A549 (cell line): Measurements from ENCODE around the gene LAMA3. TPM values are rescaled to one million over a fixed set of nuclear protein-coding genes. Genes with fewer than 3 reads are reported as not detected.

Experiments
- ATAC-seq, 2 experiments: fragments of 200-7000 bp in 1 of 2; fragments of >200 bp in 1 of 2; cut with Nextera tagmentation in 1 of 2; cut with Tn5 transposase in 1 of 2; 3 replicates each; pipeline versions ENCODE4 v1.8.0 to v1.9.1; 2018 to 2020; ENCODE audit warnings: mild to moderate bottlenecking in 1 of 2, moderate library complexity in 1 of 2
- CTCF ChIA-PET: fragments of 300-600 bp; sonication (Branson Sonifier 250); formaldehyde crosslinking; extraction: SDS; loops from one replicate; lab custom pipeline; 2021; ENCODE audit warnings: antibody characterized with exemption, inconsistent platforms; lab: Yijun Ruan, JAX
- POLR2A ChIA-PET: fragments of 350-600 bp; formaldehyde crosslinking; extraction: SDS; loops from one replicate; lab custom pipeline; 2021; ENCODE audit warnings: antibody characterized with exemption, inconsistent platforms; lab: Yijun Ruan, JAX
- DNase-seq, 2 experiments: peaks; one replicate each; pipeline versions ENCODE4 v3.0.0 to v3.0.0-alpha.2; 2011 to 2016; ENCODE audit warnings: low read depth in 1 of 2, low spot score in 1 of 2
- FAIRE-seq: peaks from 2 replicates; lab custom pipeline; 2011; peaks lifted over from hg19 to GRCh38; lab: Jason Lieb, UNC
- H3K27ac ChIP-seq, 2 experiments: fragments of >200 bp; sonication (Bioruptor Twin); formaldehyde crosslinking; 3 replicates each; pipeline ENCODE4 v1.5.1; 2016 to 2017
- H3K4me1 ChIP-seq: fragments of >200 bp; sonication (Bioruptor Twin); formaldehyde crosslinking; 3 replicates; pipeline ENCODE4 v1.6.1; 2016
- H3K4me2 ChIP-seq: fragments of >200 bp; sonication (Bioruptor Twin); formaldehyde crosslinking; 3 replicates; pipeline ENCODE4 v1.6.1; 2016
- H3K4me3 ChIP-seq: fragments of >200 bp; sonication (Bioruptor Twin); formaldehyde crosslinking; 3 replicates; pipeline ENCODE4 v1.5.1; 2016
- H3K9me3 ChIP-seq: fragments of >200 bp; sonication (Bioruptor Twin); formaldehyde crosslinking; 3 replicates; pipeline ENCODE4 v1.6.1; 2016
- CBX8 ChIP-seq: fragments of 200-600 bp; sonication (generic); IDR thresholded peaks from 2 replicates; pipeline ENCODE4 v1.6.1; 2016
- CEBPB ChIP-seq, 2 experiments: fragments of >200 bp in 1 of 2; sonication (Bioruptor Twin) in 1 of 2; formaldehyde crosslinking in 1 of 2; IDR thresholded peaks; 2 replicates each; pipeline ENCODE4 v1.6.1; 2012 to 2016
- EHMT2 ChIP-seq: fragments of 200-600 bp; sonication (generic); IDR thresholded peaks from 2 replicates; pipeline ENCODE4 v1.6.1; 2016; ENCODE audit warnings: antibody characterized with exemption, low read depth, mild to moderate bottlenecking, moderate library complexity
- EP300 ChIP-seq, 2 experiments: fragments of >200 bp; sonication (Bioruptor Twin); formaldehyde crosslinking; IDR thresholded peaks; 2 replicates in 1 of 2; 3 replicates in 1 of 2; pipeline ENCODE4 v1.6.1; 2016 to 2017
- FOXS1 ChIP-seq: fragments of 250-450 bp; sonication (Bioruptor Pico); IDR thresholded peaks from 2 replicates; pipeline ENCODE4 v1.5.0; 2020; ENCODE audit warnings: mild to moderate bottlenecking, moderate library complexity
- HOXA7 ChIP-seq: fragments of 250-450 bp; sonication (Bioruptor Pico); IDR thresholded peaks from 2 replicates; pipeline ENCODE4 v1.5.0; 2020; ENCODE audit warnings: mild to moderate bottlenecking, moderate library complexity
- JUN ChIP-seq, 2 experiments: fragments of >200 bp; sonication (Bioruptor Twin); formaldehyde crosslinking; IDR thresholded peaks; 2 replicates in 1 of 2; 3 replicates in 1 of 2; pipeline ENCODE4 v1.6.1; 2016 to 2017
- MAFK ChIP-seq: fragments of 450-650 bp; IDR thresholded peaks from 2 replicates; pipeline ENCODE4 v1.6.1; 2014; ENCODE audit not compliant: partially characterized antibody
- NR3C1 ChIP-seq: fragments of >200 bp; sonication (Bioruptor Twin); formaldehyde crosslinking; IDR thresholded peaks from 3 replicates; pipeline ENCODE4 v1.6.1; 2017
- POLR2A ChIP-seq: IDR thresholded peaks from 2 replicates; pipeline ENCODE4 v1.6.1; 2012; ENCODE audit warnings: mild to moderate bottlenecking, low read length
- RAD21 ChIP-seq, 2 experiments: fragments of >200 bp in 1 of 2; sonication (Bioruptor Twin) in 1 of 2; formaldehyde crosslinking in 1 of 2; IDR thresholded peaks in 1 of 2; conservative IDR thresholded peaks in 1 of 2; 2 replicates in 1 of 2; 3 replicates in 1 of 2; pipeline ENCODE4 v1.6.1; 2012 to 2018; ENCODE audit warnings: inconsistent platforms in 1 of 2
- TP53 ChIP-seq: fragments of 250-450 bp; sonication (Bioruptor Pico); IDR thresholded peaks from 2 replicates; pipeline ENCODE4 v1.5.0; 2021; ENCODE audit warnings: mild to moderate bottlenecking, moderate library complexity
- WGBS: methylation state at CpG from one replicate; pipeline ENCODE4 v1.1.6; 2017; ENCODE audit errors: missing lambda C conversion rate; 5-methylcytosine and 5-hydroxymethylcytosine counted together
- polyA plus RNA-seq, 4 experiments: library from polyadenylated mRNA; depleted of rRNA in 3 of 4; stranded (reverse); fragments of >200 nt; fragmentation: RNase III in 1 of 4; extraction: RNeasy Plus Mini Kit Qiagen cat#74134 plus additional on column Dnase treatment in 1 of 4; gene quantifications; 2 replicates in 3 of 4; 3 replicates in 1 of 4; pipeline ENCODE4 v1.2.3, GENCODE V29; 2011 to 2017
- TF ChIP-seq, protein P1 (sequence below): fragments of >200 bp; sonication (Bioruptor Twin); formaldehyde crosslinking; IDR thresholded peaks from 3 replicates; pipeline ENCODE4 v1.6.1; 2016
- TF ChIP-seq, protein P2 (sequence below): fragments of 450-650 bp; IDR thresholded peaks from 2 replicates; pipeline ENCODE4 v1.6.1; 2014; ENCODE audit warnings: antibody characterized with exemption
- TF ChIP-seq, protein P3 (sequence below): IDR thresholded peaks from 2 replicates; pipeline ENCODE4 v1.6.1; 2012
- TF ChIP-seq, protein P4 (sequence below): IDR thresholded peaks from 2 replicates; pipeline ENCODE4 v1.6.1; 2012
- TF ChIP-seq, protein P5 (sequence below): fragments of >200 bp; sonication (Bioruptor Twin); formaldehyde crosslinking; IDR thresholded peaks from 3 replicates; pipeline ENCODE4 v1.5.1; 2016
- TF ChIP-seq, protein P6 (sequence below): IDR thresholded peaks from 2 replicates; pipeline ENCODE4 v1.6.1; 2012; ENCODE audit warnings: low read depth, borderline replicate concordance
- TF ChIP-seq, protein P7 (sequence below): fragments of 250-450 bp; sonication (Bioruptor Pico); IDR thresholded peaks from 2 replicates; pipeline ENCODE4 v1.5.0; 2021; ENCODE audit warnings: mild to moderate bottlenecking, moderate library complexity, borderline replicate concordance

The LAMA3 gene
- polyA plus RNA-seq, 2 of the 4 experiments (the other 2 are of a cell fraction), result 18.2 to 31.0 TPM

DNA sequence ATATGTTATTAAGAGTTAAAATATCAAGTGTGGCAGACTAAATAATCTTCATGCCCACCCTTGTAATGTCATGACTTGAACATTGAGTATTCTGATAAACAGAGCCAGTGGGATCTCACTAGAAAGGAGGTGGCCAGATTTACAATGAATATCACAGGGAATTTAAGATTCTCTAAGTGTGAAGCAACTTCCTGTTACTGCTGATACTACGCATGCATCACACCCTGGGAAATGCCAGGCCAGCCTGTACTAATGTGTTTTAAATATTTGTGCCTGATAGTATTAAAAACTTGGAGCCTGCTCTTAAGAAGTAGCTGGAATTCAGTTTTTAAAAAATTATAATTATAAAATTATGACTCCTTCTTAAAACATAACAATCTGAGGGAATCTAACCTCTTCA, 148.3 kb downstream of the LAMA3 start:
- POLR2A ChIA-PET, result no interaction called here
- CTCF ChIA-PET, result interaction anchor here (1.0 kb wide), 1 partner anchor 124 kb away, joined by 3 read pairs; no protein-coding TSS in a partner anchor
- Histone ChIP-seq H3K4me1 (no peaks in the 10 kb centered on the region), H3K27ac (no peak overlapping the region), H3K9me3 (no peaks in the 10 kb centered on the region), H3K4me3 (no peak overlapping the region), H3K4me2 (no peak overlapping the region)
- DNase-seq (no peak), ATAC-seq (no peak), FAIRE-seq (no peak)
- WGBS, result 95% methylated on average over 1 of the region's 1 CpG
- TF ChIP-seq FOXS1, result no peak
- TF ChIP-seq, protein P1, sequence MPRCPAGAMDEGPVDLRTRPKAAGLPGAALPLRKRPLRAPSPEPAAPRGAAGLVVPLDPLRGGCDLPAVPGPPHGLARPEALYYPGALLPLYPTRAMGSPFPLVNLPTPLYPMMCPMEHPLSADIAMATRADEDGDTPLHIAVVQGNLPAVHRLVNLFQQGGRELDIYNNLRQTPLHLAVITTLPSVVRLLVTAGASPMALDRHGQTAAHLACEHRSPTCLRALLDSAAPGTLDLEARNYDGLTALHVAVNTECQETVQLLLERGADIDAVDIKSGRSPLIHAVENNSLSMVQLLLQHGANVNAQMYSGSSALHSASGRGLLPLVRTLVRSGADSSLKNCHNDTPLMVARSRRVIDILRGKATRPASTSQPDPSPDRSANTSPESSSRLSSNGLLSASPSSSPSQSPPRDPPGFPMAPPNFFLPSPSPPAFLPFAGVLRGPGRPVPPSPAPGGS, result no peak
- TF ChIP-seq TP53 (CRISPR knock-in tag), result no peak
- TF ChIP-seq, protein P2, sequence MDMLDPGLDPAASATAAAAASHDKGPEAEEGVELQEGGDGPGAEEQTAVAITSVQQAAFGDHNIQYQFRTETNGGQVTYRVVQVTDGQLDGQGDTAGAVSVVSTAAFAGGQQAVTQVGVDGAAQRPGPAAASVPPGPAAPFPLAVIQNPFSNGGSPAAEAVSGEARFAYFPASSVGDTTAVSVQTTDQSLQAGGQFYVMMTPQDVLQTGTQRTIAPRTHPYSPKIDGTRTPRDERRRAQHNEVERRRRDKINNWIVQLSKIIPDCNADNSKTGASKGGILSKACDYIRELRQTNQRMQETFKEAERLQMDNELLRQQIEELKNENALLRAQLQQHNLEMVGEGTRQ, result no peak
- TF ChIP-seq, protein P3, sequence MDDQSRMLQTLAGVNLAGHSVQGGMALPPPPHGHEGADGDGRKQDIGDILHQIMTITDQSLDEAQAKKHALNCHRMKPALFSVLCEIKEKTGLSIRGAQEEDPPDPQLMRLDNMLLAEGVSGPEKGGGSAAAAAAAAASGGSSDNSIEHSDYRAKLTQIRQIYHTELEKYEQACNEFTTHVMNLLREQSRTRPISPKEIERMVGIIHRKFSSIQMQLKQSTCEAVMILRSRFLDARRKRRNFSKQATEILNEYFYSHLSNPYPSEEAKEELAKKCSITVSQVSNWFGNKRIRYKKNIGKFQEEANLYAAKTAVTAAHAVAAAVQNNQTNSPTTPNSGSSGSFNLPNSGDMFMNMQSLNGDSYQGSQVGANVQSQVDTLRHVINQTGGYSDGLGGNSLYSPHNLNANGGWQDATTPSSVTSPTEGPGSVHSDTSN, result no peak
- no peak for TF ChIP-seq HOXA7 (CRISPR knock-in tag)
- TF ChIP-seq, protein P4, sequence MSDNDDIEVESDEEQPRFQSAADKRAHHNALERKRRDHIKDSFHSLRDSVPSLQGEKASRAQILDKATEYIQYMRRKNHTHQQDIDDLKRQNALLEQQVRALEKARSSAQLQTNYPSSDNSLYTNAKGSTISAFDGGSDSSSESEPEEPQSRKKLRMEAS, result no peak
- TF ChIP-seq JUN (IDR thresholded peaks at IDR 0.05), result no peak
- TF ChIP-seq CEBPB (IDR thresholded peaks at IDR 0.05), result no peak
- TF ChIP-seq CBX8, result no peak
- TF ChIP-seq, protein P5, sequence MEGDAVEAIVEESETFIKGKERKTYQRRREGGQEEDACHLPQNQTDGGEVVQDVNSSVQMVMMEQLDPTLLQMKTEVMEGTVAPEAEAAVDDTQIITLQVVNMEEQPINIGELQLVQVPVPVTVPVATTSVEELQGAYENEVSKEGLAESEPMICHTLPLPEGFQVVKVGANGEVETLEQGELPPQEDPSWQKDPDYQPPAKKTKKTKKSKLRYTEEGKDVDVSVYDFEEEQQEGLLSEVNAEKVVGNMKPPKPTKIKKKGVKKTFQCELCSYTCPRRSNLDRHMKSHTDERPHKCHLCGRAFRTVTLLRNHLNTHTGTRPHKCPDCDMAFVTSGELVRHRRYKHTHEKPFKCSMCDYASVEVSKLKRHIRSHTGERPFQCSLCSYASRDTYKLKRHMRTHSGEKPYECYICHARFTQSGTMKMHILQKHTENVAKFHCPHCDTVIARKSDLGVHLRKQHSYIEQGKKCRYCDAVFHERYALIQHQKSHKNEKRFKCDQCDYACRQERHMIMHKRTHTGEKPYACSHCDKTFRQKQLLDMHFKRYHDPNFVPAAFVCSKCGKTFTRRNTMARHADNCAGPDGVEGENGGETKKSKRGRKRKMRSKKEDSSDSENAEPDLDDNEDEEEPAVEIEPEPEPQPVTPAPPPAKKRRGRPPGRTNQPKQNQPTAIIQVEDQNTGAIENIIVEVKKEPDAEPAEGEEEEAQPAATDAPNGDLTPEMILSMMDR, result no peak
- TF ChIP-seq, protein P6, sequence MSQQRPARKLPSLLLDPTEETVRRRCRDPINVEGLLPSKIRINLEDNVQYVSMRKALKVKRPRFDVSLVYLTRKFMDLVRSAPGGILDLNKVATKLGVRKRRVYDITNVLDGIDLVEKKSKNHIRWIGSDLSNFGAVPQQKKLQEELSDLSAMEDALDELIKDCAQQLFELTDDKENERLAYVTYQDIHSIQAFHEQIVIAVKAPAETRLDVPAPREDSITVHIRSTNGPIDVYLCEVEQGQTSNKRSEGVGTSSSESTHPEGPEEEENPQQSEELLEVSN, result no peak
- no peak for TF ChIP-seq NR3C1
- no peak for TF ChIP-seq MAFK
- no peak for TF ChIP-seq RAD21 (conservative IDR thresholded peaks at IDR 0.05 in 1 of 2, IDR thresholded peaks at IDR 0.05 in 1 of 2)
- TF ChIP-seq POLR2A, result no peak
- TF ChIP-seq EHMT2, result no peak

DNA sequence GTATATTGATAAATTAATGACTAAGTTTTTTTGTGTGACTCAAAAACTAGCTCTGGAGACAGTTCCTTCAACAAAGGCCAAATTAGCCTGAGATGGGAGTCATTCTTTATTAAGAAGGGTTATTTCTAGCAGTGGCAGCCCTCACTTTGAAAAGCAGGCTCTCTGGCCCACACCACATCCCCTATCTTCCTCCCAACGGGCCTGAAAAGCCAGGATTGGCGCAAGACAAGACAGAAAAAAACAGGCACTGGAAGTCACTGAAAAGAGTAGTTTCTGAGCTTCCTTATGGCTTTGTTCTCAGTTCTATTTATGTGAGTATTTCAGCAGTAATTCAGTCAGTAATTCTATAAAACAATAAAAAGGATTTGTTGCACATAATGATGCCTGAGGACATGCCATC, 149.0 kb downstream of the LAMA3 start:
- FAIRE-seq, result no peak
- DNase-seq, result no peak
- WGBS, result 96% methylated on average over 2 of the region's 2 CpGs
- ChIA-PET POLR2A (no interaction called here), CTCF (interaction anchor here (0.8 to 1.1 kb wide), 2 partner anchors 42 to 84 kb away, joined by 3 read pairs; no protein-coding TSS in a partner anchor)
- H3K4me2 ChIP-seq, result no peak overlapping the region
- no peak for TF ChIP-seq EP300 (IDR thresholded peaks at IDR 0.05)
- no peaks in the 10 kb centered on the region for H3K4me1 ChIP-seq
- no peak overlapping the region for H3K4me3 ChIP-seq
- H3K9me3 ChIP-seq, result no peaks in the 10 kb centered on the region
- H3K27ac ChIP-seq, result no peak overlapping the region
- no peak for ATAC-seq

DNA sequence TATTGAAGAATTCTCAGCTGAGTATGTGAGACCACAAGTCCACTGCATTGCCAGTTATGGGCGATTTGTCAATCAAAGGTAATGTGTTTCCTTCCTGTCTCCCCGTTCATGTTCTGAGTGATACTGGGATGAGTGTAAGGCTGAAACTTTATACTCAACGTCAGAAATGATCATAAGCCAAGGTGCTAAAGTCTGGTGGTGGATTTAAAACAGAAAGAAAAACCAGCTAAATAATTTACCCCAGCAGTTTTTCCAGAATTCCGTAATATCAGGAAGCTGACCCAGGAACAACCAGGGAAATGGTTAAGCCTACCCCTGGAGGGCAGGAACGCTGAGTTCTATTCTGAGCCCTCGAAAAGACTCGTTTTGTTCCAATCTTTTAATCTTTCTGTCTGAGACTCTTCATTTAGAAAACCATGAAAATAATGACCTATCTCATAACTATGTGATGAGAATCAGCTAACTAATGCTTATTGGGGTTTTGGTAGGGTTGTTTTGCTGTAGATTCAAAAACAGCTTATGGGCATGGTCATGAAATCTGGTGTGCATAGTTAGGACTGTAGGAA, 149.6 kb downstream of the LAMA3 start:
- no peak overlapping the region for H3K27ac ChIP-seq
- ChIA-PET CTCF (interaction anchor here (0.8 to 1.2 kb wide), 3 partner anchors 11 to 83 kb away, joined by 3 read pairs; no protein-coding TSS in a partner anchor), POLR2A (no interaction called here)
- ATAC-seq (no peak), FAIRE-seq (no peak), DNase-seq (no peak)
- 84% methylated on average over 7 of the region's 7 CpGs for WGBS
- H3K4me1 ChIP-seq, result no peaks in the 10 kb centered on the region
- H3K4me2 ChIP-seq, result no peak overlapping the region
- no peaks in the 10 kb centered on the region for H3K9me3 ChIP-seq
- TF ChIP-seq, protein P7, sequence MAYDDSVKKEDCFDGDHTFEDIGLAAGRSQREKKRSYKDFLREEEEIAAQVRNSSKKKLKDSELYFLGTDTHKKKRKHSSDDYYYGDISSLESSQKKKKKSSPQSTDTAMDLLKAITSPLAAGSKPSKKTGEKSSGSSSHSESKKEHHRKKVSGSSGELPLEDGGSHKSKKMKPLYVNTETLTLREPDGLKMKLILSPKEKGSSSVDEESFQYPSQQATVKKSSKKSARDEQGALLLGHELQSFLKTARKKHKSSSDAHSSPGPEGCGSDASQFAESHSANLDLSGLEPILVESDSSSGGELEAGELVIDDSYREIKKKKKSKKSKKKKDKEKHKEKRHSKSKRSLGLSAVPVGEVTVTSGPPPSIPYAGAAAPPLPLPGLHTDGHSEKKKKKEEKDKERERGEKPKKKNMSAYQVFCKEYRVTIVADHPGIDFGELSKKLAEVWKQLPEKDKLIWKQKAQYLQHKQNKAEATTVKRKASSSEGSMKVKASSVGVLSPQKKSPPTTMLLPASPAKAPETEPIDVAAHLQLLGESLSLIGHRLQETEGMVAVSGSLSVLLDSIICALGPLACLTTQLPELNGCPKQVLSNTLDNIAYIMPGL (CRISPR knock-in tag), result no peak
- no peak overlapping the region for H3K4me3 ChIP-seq
